ENCODE measurements around the gene HIF1AN. TPM values are rescaled to one million over a fixed set of nuclear protein-coding genes. Genes with fewer than 3 reads are reported as not detected.

HIF1AN gene
- total RNA-seq, 1 donor from 2014 or later, result 16.9 TPM

DNA sequence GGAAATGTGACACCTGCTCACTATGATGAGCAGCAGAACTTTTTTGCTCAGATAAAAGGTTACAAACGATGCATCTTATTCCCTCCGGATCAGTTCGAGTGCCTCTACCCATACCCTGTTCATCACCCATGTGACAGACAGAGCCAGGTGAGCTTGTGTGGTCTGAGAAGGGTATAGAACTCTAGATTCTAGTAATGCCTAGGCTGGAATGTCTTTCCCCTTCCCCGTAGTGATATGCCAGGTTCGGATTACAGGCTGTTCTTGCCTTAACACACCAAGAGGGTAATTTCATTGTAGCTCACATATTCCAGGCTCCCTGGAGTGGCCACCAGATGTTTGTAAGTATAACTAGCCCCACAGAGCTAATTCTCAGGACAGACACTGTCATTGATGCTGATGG, 9.2 kb downstream of the HIF1AN start:
- no peak overlapping the region for H3K27ac ChIP-seq
- H3K9me3 ChIP-seq, result no peaks in the 10 kb centered on the region
- no peaks in the 10 kb centered on the region for H3K4me1 ChIP-seq
- H3K36me3 ChIP-seq, result peaks cover 0 to 85% of the 10 kb centered on the region in 2 donors
- intact Hi-C loops (cut with DNase I), result no loop called here
- no peaks in the 10 kb centered on the region for H3K27me3 ChIP-seq
- TF ChIP-seq, protein P1, sequence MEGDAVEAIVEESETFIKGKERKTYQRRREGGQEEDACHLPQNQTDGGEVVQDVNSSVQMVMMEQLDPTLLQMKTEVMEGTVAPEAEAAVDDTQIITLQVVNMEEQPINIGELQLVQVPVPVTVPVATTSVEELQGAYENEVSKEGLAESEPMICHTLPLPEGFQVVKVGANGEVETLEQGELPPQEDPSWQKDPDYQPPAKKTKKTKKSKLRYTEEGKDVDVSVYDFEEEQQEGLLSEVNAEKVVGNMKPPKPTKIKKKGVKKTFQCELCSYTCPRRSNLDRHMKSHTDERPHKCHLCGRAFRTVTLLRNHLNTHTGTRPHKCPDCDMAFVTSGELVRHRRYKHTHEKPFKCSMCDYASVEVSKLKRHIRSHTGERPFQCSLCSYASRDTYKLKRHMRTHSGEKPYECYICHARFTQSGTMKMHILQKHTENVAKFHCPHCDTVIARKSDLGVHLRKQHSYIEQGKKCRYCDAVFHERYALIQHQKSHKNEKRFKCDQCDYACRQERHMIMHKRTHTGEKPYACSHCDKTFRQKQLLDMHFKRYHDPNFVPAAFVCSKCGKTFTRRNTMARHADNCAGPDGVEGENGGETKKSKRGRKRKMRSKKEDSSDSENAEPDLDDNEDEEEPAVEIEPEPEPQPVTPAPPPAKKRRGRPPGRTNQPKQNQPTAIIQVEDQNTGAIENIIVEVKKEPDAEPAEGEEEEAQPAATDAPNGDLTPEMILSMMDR (IDR thresholded peaks at IDR 0.05), result no peak
- TF ChIP-seq POLR2A (IDR thresholded peaks at IDR 0.05) (no peak), POLR2AphosphoS5 (IDR thresholded peaks at IDR 0.05; ENCODE audit: insufficient read depth in 1 of 2, low read depth in 1 of 2) (no peak)
- no peak overlapping the region for H3K4me3 ChIP-seq
- DNase-seq (ENCODE audit: extremely low spot score in 2 of 2), result no peak

DNA sequence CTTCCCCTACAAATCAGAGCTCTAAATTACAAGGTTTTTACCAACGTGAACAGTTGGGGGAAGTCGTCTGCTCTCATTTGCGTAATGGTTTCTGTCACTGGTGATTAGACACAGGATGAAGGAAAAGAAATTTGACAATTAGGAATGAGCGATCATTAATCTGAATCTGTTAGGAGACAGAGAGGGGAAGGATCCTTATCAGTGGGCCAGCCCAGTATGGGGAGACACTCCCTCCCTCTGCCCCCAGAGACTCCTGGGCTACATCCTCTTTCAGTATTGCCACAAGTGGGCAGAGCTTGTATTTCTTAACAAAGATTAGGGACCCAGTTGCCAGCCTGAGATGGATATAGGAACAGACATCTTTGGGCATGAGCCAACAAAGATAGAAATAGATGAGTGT, 15.5 kb downstream of the HIF1AN start:
- no peak overlapping the region for H3K27ac ChIP-seq
- intact Hi-C loops (cut with DNase I), result loop anchor here (1.0 kb wide), 1 partner anchor 14 kb away; no protein-coding TSS in a partner anchor
- no peaks in the 10 kb centered on the region for H3K4me1 ChIP-seq
- no peak for DNase-seq (ENCODE audit: extremely low spot score in 2 of 2)
- peaks cover 0 to 36% of the 10 kb centered on the region in 2 donors for H3K36me3 ChIP-seq
- no peak for TF ChIP-seq POLR2AphosphoS5 (IDR thresholded peaks at IDR 0.05; ENCODE audit: insufficient read depth in 1 of 2, low read depth in 1 of 2)
- TF ChIP-seq, protein P1 (IDR thresholded peaks at IDR 0.05), result no peak
- TF ChIP-seq POLR2A (IDR thresholded peaks at IDR 0.05), result no peak
- no peaks in the 10 kb centered on the region for H3K9me3 ChIP-seq
- no peaks in the 10 kb centered on the region for H3K27me3 ChIP-seq
- no peak overlapping the region for H3K4me3 ChIP-seq

DNA sequence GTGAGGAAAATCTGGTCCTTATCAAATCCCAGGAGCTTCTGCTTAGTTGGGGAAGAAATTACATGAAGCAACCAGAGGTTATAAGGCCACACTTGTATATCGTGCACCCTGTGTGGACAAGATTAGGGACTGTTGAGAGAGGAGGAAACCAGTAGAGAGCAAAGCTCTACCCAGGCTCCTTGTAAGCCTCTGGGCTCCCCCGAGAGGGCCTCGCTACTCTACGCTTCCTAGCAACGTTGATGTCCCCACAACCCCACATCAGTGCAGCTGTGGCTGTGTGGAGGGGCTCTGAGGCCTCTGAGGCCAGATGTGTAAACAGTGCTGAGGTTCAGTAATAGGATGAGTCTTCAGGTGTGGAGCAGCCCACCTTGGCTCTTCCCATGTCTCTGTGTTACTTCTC, 16.0 kb downstream of the HIF1AN start:
- no peak overlapping the region for H3K27ac ChIP-seq
- H3K27me3 ChIP-seq, result no peaks in the 10 kb centered on the region
- peaks cover 0 to 31% of the 10 kb centered on the region in 2 donors for H3K36me3 ChIP-seq
- no peak for TF ChIP-seq POLR2AphosphoS5 (IDR thresholded peaks at IDR 0.05; ENCODE audit: insufficient read depth in 1 of 2, low read depth in 1 of 2)
- TF ChIP-seq POLR2A (IDR thresholded peaks at IDR 0.05), result no peak
- TF ChIP-seq, protein P1 (IDR thresholded peaks at IDR 0.05), result no peak
- DNase-seq (ENCODE audit: extremely low spot score in 2 of 2), result no peak
- no peaks in the 10 kb centered on the region for H3K4me1 ChIP-seq
- H3K4me3 ChIP-seq, result no peak overlapping the region
- intact Hi-C loops (cut with DNase I), result loop anchor here (1.0 kb wide), 1 partner anchor 14 kb away; no protein-coding TSS in a partner anchor
- no peaks in the 10 kb centered on the region for H3K9me3 ChIP-seq

DNA sequence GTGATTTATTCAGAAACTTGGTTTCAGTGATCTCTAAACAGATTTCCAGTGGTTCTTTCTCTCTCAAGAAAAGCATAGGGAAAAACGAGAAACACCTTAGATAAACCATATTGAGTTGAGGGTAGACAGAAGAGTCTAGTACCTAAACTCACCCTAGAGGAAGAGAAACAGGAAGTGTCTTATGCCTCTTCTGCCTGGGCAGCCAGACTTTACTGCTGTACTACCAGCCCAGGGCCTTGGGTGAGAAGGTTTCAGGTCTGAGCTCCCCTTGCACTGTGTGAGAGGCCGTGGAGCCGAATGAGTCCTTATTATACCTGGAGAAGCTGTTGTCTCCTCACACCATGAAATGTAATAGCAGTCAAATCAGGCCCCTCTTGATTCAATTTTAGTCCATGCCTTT, 18.2 kb downstream of the HIF1AN start:
- Histone ChIP-seq H3K36me3 (peaks cover 0 to 11% of the 10 kb centered on the region in 2 donors), H3K4me1 (no peaks in the 10 kb centered on the region), H3K27ac (no peak overlapping the region), H3K27me3 (no peaks in the 10 kb centered on the region), H3K4me3 (no peak overlapping the region), H3K9me3 (no peaks in the 10 kb centered on the region)
- TF ChIP-seq POLR2A (IDR thresholded peaks at IDR 0.05) (no peak), POLR2AphosphoS5 (IDR thresholded peaks at IDR 0.05; ENCODE audit: insufficient read depth in 1 of 2, low read depth in 1 of 2) (no peak)
- TF ChIP-seq, protein P1 (IDR thresholded peaks at IDR 0.05), result no peak
- intact Hi-C loops (cut with DNase I), result no loop called here
- no peak for DNase-seq (ENCODE audit: extremely low spot score in 2 of 2)

DNA sequence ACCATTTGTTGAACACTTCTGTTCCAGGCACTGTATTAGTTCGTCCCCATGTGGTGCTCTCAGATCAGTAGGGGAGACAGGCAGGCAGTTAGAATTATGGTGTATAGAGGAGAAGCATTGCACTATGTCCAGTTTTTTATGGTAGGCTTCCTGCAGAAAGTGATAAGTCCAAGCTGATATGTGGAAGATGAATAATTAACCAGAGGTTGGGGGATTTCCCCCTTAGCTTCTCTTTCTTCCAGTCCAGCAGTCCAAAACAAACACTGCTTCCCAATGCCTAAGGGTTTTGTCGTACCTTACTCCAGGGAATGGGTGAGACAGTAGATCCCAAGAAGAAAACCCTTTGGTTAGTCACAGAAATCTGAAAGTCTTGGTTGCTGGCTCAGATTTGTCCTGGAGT, 19.2 kb downstream of the HIF1AN start:
- peaks cover 0 to 1% of the 10 kb centered on the region in 2 donors for H3K36me3 ChIP-seq
- no peaks in the 10 kb centered on the region for H3K27me3 ChIP-seq
- H3K27ac ChIP-seq, result no peak overlapping the region
- H3K4me1 ChIP-seq, result no peaks in the 10 kb centered on the region
- DNase-seq (ENCODE audit: extremely low spot score in 2 of 2), result no peak
- no peak overlapping the region for H3K4me3 ChIP-seq
- no peak for TF ChIP-seq POLR2A (IDR thresholded peaks at IDR 0.05)
- TF ChIP-seq POLR2AphosphoS5 (IDR thresholded peaks at IDR 0.05; ENCODE audit: insufficient read depth in 1 of 2, low read depth in 1 of 2), result no peak
- TF ChIP-seq, protein P1 (IDR thresholded peaks at IDR 0.05), result no peak
- intact Hi-C loops (cut with DNase I), result no loop called here
- H3K9me3 ChIP-seq, result no peaks in the 10 kb centered on the region
